SU-DHL-6 (cell line): ENCODE results near the gene ODAPH.

Experiments
- CTCF ChIP-seq: fragments of 200-600 bp; sonication (generic); IDR thresholded peaks from one replicate; pipeline ENCODE4 v1.5.1; 2017; ENCODE audit warnings: antibody characterized with exemption, mild to moderate bottlenecking, low read length, moderate library complexity; ENCODE audit not compliant: insufficient read depth, poor library complexity, severe bottlenecking
- EZH2phosphoT487 ChIP-seq: fragments of 200-600 bp; sonication (generic), shearing (Covaris generic); conservative IDR thresholded peaks from 2 replicates; pipeline ENCODE4 v1.6.1; 2018; ENCODE audit warnings: mild to moderate bottlenecking, antibody characterized with exemption, low read length, moderate library complexity, mixed read lengths

GRCh38 chr4:75547647-75548387, 8.0 kb upstream of the ODAPH start:
- TF ChIP-seq CTCF, result no peak
- TF ChIP-seq EZH2phosphoT487, result no peak
